ENCODE measurements around the gene VSTM4. TPM values are rescaled to one million over a fixed set of nuclear protein-coding genes. Genes with fewer than 3 reads are reported as not detected.

The VSTM4 gene
- total and polyA plus RNA-seq, 9 of the 15 experiments (the other 6 are each of a cell fraction or from before 2014, with no cell fraction given): 1.0 to 7.9 (median 3.0) TPM

- no peak overlapping the region for H3K4me3 ChIP-seq
- in situ Hi-C loops (cut with MboI) (no loop called here), intact Hi-C loops (cut with micrococcal nuclease) (no loop called here)
- H3K4me2 ChIP-seq (ENCODE audit: insufficient read depth, low read length): no peak overlapping the region
- no TSS peak for BruUV-seq (replicated peaks)
- no peaks in the 10 kb centered on the region for H3K27me3 ChIP-seq (ENCODE audit: control insufficient read depth in 2 of 2, insufficient read depth in 2 of 2, low read length in 2 of 2)
- H3K27ac ChIP-seq (ENCODE audit: extremely low read depth, low read depth, low read length): no peak overlapping the region
- DNase-seq (ENCODE audit: extremely low read depth in 1 of 4, low spot score in 3 of 4) (no peak), FAIRE-seq (no peak), ATAC-seq (no peak)
- POLR2A ChIA-PET: interaction anchor here (1.1 to 2.1 kb wide), 2 partner anchors 10 to 14 kb away, joined by 3 to 7 read pairs; no protein-coding TSS in a partner anchor
- no peak overlapping the region for H3K9ac ChIP-seq (ENCODE audit: insufficient read depth in 1 of 2, low read depth in 2 of 2, low read length in 2 of 2)
- no peaks in the 10 kb centered on the region for H3K4me1 ChIP-seq (replicated peaks in 1 of 2; ENCODE audit: control insufficient read depth in 2 of 2, insufficient read depth in 2 of 2, low read length in 2 of 2)
- no peaks in the 10 kb centered on the region for H3K9me1 ChIP-seq (ENCODE audit: control insufficient read depth, insufficient read depth, low read length)
- H3K36me3 ChIP-seq (ENCODE audit: control insufficient read depth, insufficient read depth, low read length): no peaks in the 10 kb centered on the region
- 11% methylated on average over 5 of the region's 5 CpGs for WGBS (ENCODE audit: insufficient coverage, low coverage, missing lambda C conversion rate)
- CTCF ChIA-PET (ENCODE audit: low intra/inter-chr PET ratio): no interaction called here
- no peak overlapping the region for H2AFZ ChIP-seq (ENCODE audit: low read depth, low read length)
- H3K9me3 ChIP-seq (replicated peaks; ENCODE audit: control insufficient read depth, insufficient read depth, low read depth, low read length): no peaks in the 10 kb centered on the region
- H4K20me1 ChIP-seq (replicated peaks; ENCODE audit: control insufficient read depth, insufficient read depth, low read length): no peaks in the 10 kb centered on the region
- TF ChIP-seq DPF2 (IDR thresholded peaks at IDR 0.05): no peak
- no peaks in the 10 kb centered on the region for H3K79me2 ChIP-seq (ENCODE audit: control insufficient read depth, insufficient read depth, low read length)
Observed at GRCh38 chr10:49055221-49055849, 60.0 kb downstream of the VSTM4 start.

DNA sequence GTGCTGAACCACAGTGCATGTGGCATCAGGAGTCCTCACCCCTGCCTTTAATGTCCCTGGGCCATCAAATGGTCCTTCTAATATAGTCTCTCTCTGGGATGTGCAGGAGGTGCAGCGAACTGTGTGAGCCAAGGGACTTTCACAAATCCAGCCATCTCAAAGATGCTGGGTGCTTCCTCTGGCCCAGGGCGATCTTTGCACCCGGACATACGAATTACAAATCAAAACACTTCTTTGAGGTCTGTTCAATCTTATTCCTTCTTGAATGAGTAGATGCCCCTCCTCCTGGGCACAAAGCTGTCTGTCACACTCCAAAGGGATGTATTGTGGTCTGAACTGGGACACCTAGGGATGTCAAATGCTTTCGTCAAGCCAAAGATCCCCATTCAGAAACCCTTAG, 60.6 kb downstream of the VSTM4 start:
- Histone ChIP-seq H3K4me2 (ENCODE audit: insufficient read depth, low read length) (no peak overlapping the region), H3K4me1 (replicated peaks in 1 of 2; ENCODE audit: control insufficient read depth in 2 of 2, insufficient read depth in 2 of 2, low read length in 2 of 2) (no peaks in the 10 kb centered on the region), H3K9ac (ENCODE audit: insufficient read depth in 1 of 2, low read depth in 2 of 2, low read length in 2 of 2) (no peak overlapping the region), H3K9me3 (replicated peaks; ENCODE audit: control insufficient read depth, insufficient read depth, low read depth, low read length) (no peaks in the 10 kb centered on the region), H3K27ac (ENCODE audit: extremely low read depth, low read depth, low read length) (no peak overlapping the region), H3K27me3 (ENCODE audit: control insufficient read depth in 2 of 2, insufficient read depth in 2 of 2, low read length in 2 of 2) (no peaks in the 10 kb centered on the region), H2AFZ (ENCODE audit: low read depth, low read length) (no peak overlapping the region), H3K36me3 (ENCODE audit: control insufficient read depth, insufficient read depth, low read length) (no peaks in the 10 kb centered on the region), H4K20me1 (replicated peaks; ENCODE audit: control insufficient read depth, insufficient read depth, low read length) (no peaks in the 10 kb centered on the region), H3K9me1 (ENCODE audit: control insufficient read depth, insufficient read depth, low read length) (no peaks in the 10 kb centered on the region), H3K4me3 (no peak overlapping the region), H3K79me2 (ENCODE audit: control insufficient read depth, insufficient read depth, low read length) (no peaks in the 10 kb centered on the region)
- CTCF ChIA-PET (ENCODE audit: low intra/inter-chr PET ratio): no interaction called here
- in situ Hi-C loops (cut with MboI) (no loop called here), intact Hi-C loops (cut with micrococcal nuclease) (no loop called here)
- ATAC-seq (no peak), FAIRE-seq (no peak), DNase-seq (ENCODE audit: extremely low read depth in 1 of 4, low spot score in 3 of 4) (no peak)
- BruUV-seq (replicated peaks): no TSS peak
- POLR2A ChIA-PET: interaction anchor here (2.1 kb wide), 1 partner anchor 10 kb away, joined by 7 read pairs; no protein-coding TSS in a partner anchor
- WGBS (ENCODE audit: insufficient coverage, low coverage, missing lambda C conversion rate): 56% methylated on average over 5 of the region's 5 CpGs
- TF ChIP-seq HDAC6 (IDR thresholded peaks at IDR 0.05; ENCODE audit: low read depth, low read length) (no peak), GABPA (tag; conservative IDR thresholded peaks at IDR 0.05; ENCODE audit: low read depth) (no peak), PML (IDR thresholded peaks at IDR 0.05; ENCODE audit: low read length) (no peak), SAP30 (IDR thresholded peaks at IDR 0.05; ENCODE audit: borderline replicate concordance, insufficient read depth, low read depth, low read length, poor library complexity, severe bottlenecking) (no peak), KDM1A (IDR thresholded peaks at IDR 0.05) (no peak), NFE2L1 (tag; IDR thresholded peaks at IDR 0.05; ENCODE audit: borderline replicate concordance, low read depth) (no peak), ARID2 (IDR thresholded peaks at IDR 0.05) (no peak), GTF2F1 (IDR thresholded peaks at IDR 0.05; ENCODE audit: low read depth, low read length) (no peak), ZNF609 (CRISPR knock-in tag; IDR thresholded peaks at IDR 0.05; ENCODE audit: borderline replicate concordance) (no peak), ZEB2 (IDR thresholded peaks at IDR 0.05) (no peak)
